GM12878 (cell line): ENCODE data around the gene RAB15. TPM values are rescaled to one million over a fixed set of nuclear protein-coding genes. Genes with fewer than 3 reads are reported as not detected.

Experiments used
- ATAC-seq: fragments of 200-7000 bp; cut with Tn5 transposase; 3 replicates; pipeline ENCODE4 v1.9.1; 2020; ENCODE audit warnings: mild to moderate bottlenecking, moderate library complexity
- BruUV-seq: library from RNA; stranded (reverse); fragments of 400-500 nt; replicated peaks from 2 replicates; lab custom pipeline; 2021; lab: Mats Ljungman, UMichigan
- CTCF ChIA-PET: fragments of 300-600 bp; sonication (Branson Sonifier 250); formaldehyde crosslinking; extraction: SDS; loops from one replicate; lab custom pipeline; 2021; ENCODE audit warnings: inconsistent platforms; lab: Yijun Ruan, JAX
- POLR2A ChIA-PET: fragments of 350-600 bp; formaldehyde crosslinking; extraction: SDS; loops from one replicate; lab custom pipeline; 2021; ENCODE audit warnings: inconsistent platforms; lab: Charles Lee
- RAD21 ChIA-PET: fragments of 300-600 bp; sonication (Branson Sonifier 250); formaldehyde crosslinking; loops from one replicate; lab custom pipeline; 2023; ENCODE audit warnings: antibody characterized with exemption; ENCODE audit not compliant: unreplicated experiment; lab: Charles Lee
- SMC1A ChIA-PET: fragments of 300-600 bp; sonication (Branson Sonifier 250); formaldehyde crosslinking; loops from one replicate; lab custom pipeline; 2023; ENCODE audit not compliant: unreplicated experiment, uncharacterized antibody; lab: Charles Lee
- DNase-seq: peaks from one replicate; pipeline ENCODE4 v3.0.0-alpha.2; 2011; ENCODE audit warnings: low read depth, low spot score
- FAIRE-seq: peaks from 3 replicates; lab custom pipeline; 2011; peaks lifted over from hg19 to GRCh38; lab: Jason Lieb, UNC
- H2AFZ ChIP-seq: 2 replicates; pipeline ENCODE4 v1.6.0; 2011; ENCODE audit warnings: low read depth, low read length, control low read depth; ENCODE audit not compliant: control insufficient read depth
- H3K27ac ChIP-seq: 2 replicates; pipeline ENCODE4 v1.5.1; 2011; ENCODE audit warnings: control low read depth; ENCODE audit not compliant: control insufficient read depth, insufficient read depth
- H3K27me3 ChIP-seq, 2 experiments: replicated peaks in 1 of 2; 2 replicates each; pipeline versions ENCODE4 v1.6.0 to v1.6.1; 2011; ENCODE audit warnings: low read length in 1 of 2; ENCODE audit not compliant: control insufficient read depth in 2 of 2, insufficient read depth in 2 of 2
- H3K36me3 ChIP-seq, 2 experiments: 2 replicates each; pipeline ENCODE4 v1.5.1; 2011; ENCODE audit warnings: low read length in 1 of 2; ENCODE audit not compliant: control insufficient read depth in 2 of 2, insufficient read depth in 2 of 2
- H3K4me1 ChIP-seq: 2 replicates; pipeline ENCODE4 v1.6.1; 2011; ENCODE audit warnings: mild to moderate bottlenecking, low read length, moderate library complexity, mixed read lengths; ENCODE audit not compliant: control insufficient read depth, insufficient read depth
- H3K4me2 ChIP-seq: 2 replicates; pipeline ENCODE4 v1.6.0; 2011; ENCODE audit warnings: control low read depth; ENCODE audit not compliant: control insufficient read depth, insufficient read depth
- H3K4me3 ChIP-seq: fragments of 200-600 bp; sonication (generic); 2 replicates; pipeline ENCODE4 v1.5.1; 2016
- H3K79me2 ChIP-seq: 2 replicates; pipeline ENCODE4 v1.6.0; 2011; ENCODE audit warnings: low read length; ENCODE audit not compliant: control insufficient read depth, insufficient read depth
- H3K9ac ChIP-seq: 2 replicates; pipeline ENCODE4 v1.8.0; 2011; ENCODE audit warnings: low read length, control low read depth, mixed read lengths; ENCODE audit not compliant: control insufficient read depth, insufficient read depth
- H3K9me3 ChIP-seq: replicated peaks from 3 replicates; pipeline ENCODE4 v1.5.1; 2011; ENCODE audit warnings: mild to moderate bottlenecking, low read length; ENCODE audit not compliant: control insufficient read depth, insufficient read depth
- H4K20me1 ChIP-seq: 2 replicates; pipeline ENCODE4 v1.6.0; 2011; ENCODE audit not compliant: control insufficient read depth, insufficient read depth
- BCL11A ChIP-seq: IDR thresholded peaks from 2 replicates; pipeline ENCODE4 v1.6.1; 2011; ENCODE audit warnings: low read depth, low read length
- CBFB ChIP-seq: IDR thresholded peaks from 2 replicates; pipeline ENCODE4 v1.6.1; 2016; ENCODE audit warnings: antibody characterized with exemption, low read depth
- E4F1 ChIP-seq: fragments of 450-650 bp; IDR thresholded peaks from 2 replicates; pipeline ENCODE4 v1.6.1; 2018; ENCODE audit warnings: borderline replicate concordance, mild to moderate bottlenecking; ENCODE audit not compliant: partially characterized antibody
- ELK1 ChIP-seq: IDR thresholded peaks from 2 replicates; pipeline ENCODE4 v1.6.1; 2012; ENCODE audit warnings: low read depth, low read length, improper control_type of control experiment
- GABPA ChIP-seq: IDR thresholded peaks from 2 replicates; pipeline ENCODE4 v1.6.1; 2014; ENCODE audit warnings: antibody characterized with exemption, low read depth, mild to moderate bottlenecking, inconsistent platforms
- PAX8 ChIP-seq: fragments of 450-650 bp; IDR thresholded peaks from 2 replicates; pipeline ENCODE4 v1.6.1; 2017; ENCODE audit warnings: mild to moderate bottlenecking, moderate library complexity
- RAD51 ChIP-seq: fragments of 450-650 bp; IDR thresholded peaks from 2 replicates; pipeline ENCODE4 v1.6.1; 2016; ENCODE audit warnings: moderate library complexity, mild to moderate bottlenecking, inconsistent platforms
- RCOR1 ChIP-seq: conservative IDR thresholded peaks from 2 replicates; pipeline ENCODE4 v1.6.1; 2012; ENCODE audit warnings: low read depth, low read length, improper control_type of control experiment
- SREBF2 ChIP-seq: IDR thresholded peaks from 2 replicates; pipeline ENCODE4 v1.6.1; 2012; ENCODE audit warnings: mild to moderate bottlenecking, low read length
- TARDBP ChIP-seq: IDR thresholded peaks from 2 replicates; pipeline ENCODE4 v1.6.1; 2016; ENCODE audit warnings: borderline replicate concordance
- ZBTB33 ChIP-seq: fragments of 450-650 bp; IDR thresholded peaks from 2 replicates; pipeline ENCODE4 v1.6.1; 2017; ENCODE audit warnings: mild to moderate bottlenecking
- ZNF687 ChIP-seq: fragments of 450-650 bp; IDR thresholded peaks from 2 replicates; pipeline ENCODE4 v1.6.1; 2017; ENCODE audit warnings: mild to moderate bottlenecking, moderate library complexity
- WGBS: methylation state at CpG from one replicate; pipeline ENCODE4 v1.1.6; 2016; ENCODE audit warnings: low lambda C conversion rate; ENCODE audit not compliant: insufficient replicate concordance, insufficient coverage; ENCODE audit errors: missing lambda C conversion rate; 5-methylcytosine and 5-hydroxymethylcytosine counted together
- in situ Hi-C: fragments of 300-500 bp; cut with MboI; formaldehyde crosslinking; loops from 9 replicates; pipeline ENCODE4 v1.14.3; 2018; ENCODE audit warnings: mixed read lengths
- intact Hi-C: fragments of 100-400 bp; cut with micrococcal nuclease; formaldehyde crosslinking; loops from one replicate; pipeline ENCODE4 v1.14.2; 2022; ENCODE audit not compliant: unreplicated experiment
- polyA plus RNA-seq, 11 experiments: library from polyadenylated mRNA; depleted of rRNA in 4 of 11; unstranded in 6 of 11; stranded (reverse) in 5 of 11; fragments of >200 nt; fragmentation: Nextera tagmentation in 4 of 11; fragmentation: Illumina TruSeq in 1 of 11; extraction: Ambion mirVana in 4 of 11; extraction: Trizol in 1 of 11; gene quantifications; 1 replicate in 1 of 11; 2 replicates in 10 of 11; pipeline versions ENCODE4 v1.2.1 to v1.2.3, GENCODE V29; 2011 to 2016; ENCODE audit warnings: inconsistent platforms in 2 of 11, missing spikeins in 2 of 11, low read depth in 1 of 11
- total RNA-seq, 4 experiments: library from RNA; depleted of rRNA in 3 of 4; stranded (reverse); fragments of >200 nt in 3 of 4; fragmentation: Illumina TruSeq in 1 of 4; extraction: Trizol in 1 of 4; gene quantifications; 2 replicates each; pipeline versions ENCODE4 v1.2.1 to v1.2.3, GENCODE V29; 2013 to 2021

The RAB15 gene
- total and polyA plus RNA-seq, 10 of the 15 experiments (the other 5 are each of a cell fraction or from before 2014, with no cell fraction given): 0.32 to 3.9 (median 2.1) TPM

GRCh38 chr14:64994540-64994939 is 22.4 kb upstream of the RAB15 start:
- Histone ChIP-seq H3K27me3 (no peaks in the 10 kb centered on the region), H3K4me1 (peaks cover 53% of the 10 kb centered on the region), H3K36me3 (no peaks in the 10 kb centered on the region), H3K4me2 (no peak overlapping the region), H2AFZ (no peak overlapping the region), H3K9me3 (no peaks in the 10 kb centered on the region), H3K27ac (no peak overlapping the region), H4K20me1 (no peaks in the 10 kb centered on the region), H3K4me3 (no peak overlapping the region), H3K9ac (no peak overlapping the region), H3K79me2 (peaks cover 70% of the 10 kb centered on the region)
- TF ChIP-seq GABPA: no peak
- TF ChIP-seq PAX8: no peak
- no peak for TF ChIP-seq SREBF2
- TF ChIP-seq E4F1: no peak
- no peak for TF ChIP-seq TARDBP
- TF ChIP-seq ZNF687: no peak
- TF ChIP-seq BCL11A: no peak
- no peak for TF ChIP-seq ZBTB33
- no peak for TF ChIP-seq ELK1
- TF ChIP-seq CBFB: no peak
- no peak for TF ChIP-seq RAD51
- TF ChIP-seq RCOR1: no peak
- FAIRE-seq (no peak), ATAC-seq (no peak), DNase-seq (no peak)
- RAD21 ChIA-PET: interaction anchor here (1.0 kb wide), 1 partner anchor 8 kb away, joined by 3 read pairs; the partner anchor contains the start of gene FNTB
- intact Hi-C loops: no loop called here
- in situ Hi-C loops: no loop called here
- BruUV-seq: no TSS peak
- POLR2A ChIA-PET: interaction anchor here (0.8 to 1.0 kb wide), 2 partner anchors 8 to 11 kb away, joined by 3 read pairs; partner anchors contain the start of gene FNTB
- SMC1A ChIA-PET: interaction anchor here (0.7 to 1.4 kb wide), 8 partner anchors 8 to 178 kb away, joined by 3 to 4 read pairs (median 4); partner anchors contain the start of genes CHURC1 and FNTB
- 75% methylated on average over 2 of the region's 2 CpGs for WGBS
- CTCF ChIA-PET: interaction anchor here (0.6 to 3.3 kb wide), 4 partner anchors 10 to 471 kb away, joined by 3 to 11 read pairs (median 6); no protein-coding TSS in a partner anchor
